Activated T-cell treated with anti-CD3 and anti-CD28 coated beads, Interleukin-2, amount 50 U/mL, for 24 hours (primary cell): Measurements from ENCODE around the gene WT1.

Experiments used
- DNase-seq: peaks from one replicate; pipeline ENCODE4 v3.0.0-alpha.2; 2020
- H3K27ac Mint-ChIP-seq: 2 replicates; pipeline ENCODE4 v1.8.0; 2020; ENCODE audit warnings: mild to moderate bottlenecking, mixed read lengths
- H3K27me3 Mint-ChIP-seq: 2 replicates; pipeline ENCODE4 v1.8.0; 2020; ENCODE audit warnings: mixed read lengths
- H3K36me3 Mint-ChIP-seq: 2 replicates; pipeline ENCODE4 v1.8.0; 2020; ENCODE audit warnings: low read depth, mixed read lengths
- H3K4me1 Mint-ChIP-seq: 2 replicates; pipeline ENCODE4 v1.8.0; 2020; ENCODE audit warnings: low read depth, mixed read lengths
- H3K4me3 Mint-ChIP-seq: 2 replicates; pipeline ENCODE4 v1.8.0; 2020; ENCODE audit warnings: mild to moderate bottlenecking, moderate library complexity, mixed read lengths
- H3K9me3 Mint-ChIP-seq: 2 replicates; pipeline ENCODE4 v1.8.0; 2020; ENCODE audit warnings: mixed read lengths

WT1 gene

GRCh38 chr11:32420937-32421901, 14.1 kb downstream of the WT1 start:
- no peak overlapping the region for H3K4me3 Mint-ChIP-seq
- peaks cover 42% of the 10 kb centered on the region for H3K27me3 Mint-ChIP-seq
- no peak for DNase-seq
- peaks cover 13% of the 10 kb centered on the region for H3K4me1 Mint-ChIP-seq
- no peaks in the 10 kb centered on the region for H3K9me3 Mint-ChIP-seq
- H3K36me3 Mint-ChIP-seq: no peaks in the 10 kb centered on the region
- H3K27ac Mint-ChIP-seq: no peak overlapping the region

GRCh38 chr11:32420139-32420538, 15.2 kb downstream of the WT1 start:
- Mint-ChIP-seq H3K4me1 (peaks cover 13% of the 10 kb centered on the region), H3K9me3 (no peaks in the 10 kb centered on the region), H3K27ac (no peak overlapping the region), H3K36me3 (no peaks in the 10 kb centered on the region), H3K27me3 (peaks cover 34% of the 10 kb centered on the region), H3K4me3 (no peak overlapping the region)
- DNase-seq: no peak

GRCh38 chr11:32418836-32419235, 16.5 kb downstream of the WT1 start:
- Mint-ChIP-seq H3K4me3 (no peak overlapping the region), H3K27ac (no peak overlapping the region), H3K27me3 (peaks cover 22% of the 10 kb centered on the region), H3K4me1 (peaks cover 13% of the 10 kb centered on the region), H3K9me3 (no peaks in the 10 kb centered on the region), H3K36me3 (no peaks in the 10 kb centered on the region)
- no peak for DNase-seq

GRCh38 chr11:32417806-32418205, 17.5 kb downstream of the WT1 start:
- H3K4me1 Mint-ChIP-seq: peaks cover 13% of the 10 kb centered on the region
- no peaks in the 10 kb centered on the region for H3K36me3 Mint-ChIP-seq
- H3K4me3 Mint-ChIP-seq: no peak overlapping the region
- H3K27me3 Mint-ChIP-seq: peaks cover 12% of the 10 kb centered on the region
- no peak overlapping the region for H3K27ac Mint-ChIP-seq
- DNase-seq: no peak
- no peaks in the 10 kb centered on the region for H3K9me3 Mint-ChIP-seq

GRCh38 chr11:32416301-32416700, 19.0 kb downstream of the WT1 start:
- peaks cover 7% of the 10 kb centered on the region for H3K4me1 Mint-ChIP-seq
- H3K27ac Mint-ChIP-seq: no peak overlapping the region
- H3K4me3 Mint-ChIP-seq: no peak overlapping the region
- peaks cover 3% of the 10 kb centered on the region for H3K27me3 Mint-ChIP-seq
- no peaks in the 10 kb centered on the region for H3K9me3 Mint-ChIP-seq
- DNase-seq: no peak
- no peaks in the 10 kb centered on the region for H3K36me3 Mint-ChIP-seq

GRCh38 chr11:32414925-32415324, 20.4 kb downstream of the WT1 start:
- peaks cover 6% of the 10 kb centered on the region for H3K27me3 Mint-ChIP-seq
- no peak overlapping the region for H3K27ac Mint-ChIP-seq
- H3K36me3 Mint-ChIP-seq: no peaks in the 10 kb centered on the region
- no peak overlapping the region for H3K4me3 Mint-ChIP-seq
- no peak for DNase-seq
- no peaks in the 10 kb centered on the region for H3K9me3 Mint-ChIP-seq
- H3K4me1 Mint-ChIP-seq: no peaks in the 10 kb centered on the region

- Mint-ChIP-seq H3K36me3 (no peaks in the 10 kb centered on the region), H3K27me3 (peaks cover 12% of the 10 kb centered on the region), H3K4me1 (no peaks in the 10 kb centered on the region), H3K9me3 (no peaks in the 10 kb centered on the region), H3K27ac (no peak overlapping the region), H3K4me3 (no peak overlapping the region)
- DNase-seq: no peak
Observed at GRCh38 chr11:32411942-32412615, 23.3 kb downstream of the WT1 start.

GRCh38 chr11:32405592-32405991, 29.7 kb downstream of the WT1 start:
- Mint-ChIP-seq H3K4me1 (no peaks in the 10 kb centered on the region), H3K27me3 (peaks cover 22% of the 10 kb centered on the region), H3K36me3 (no peaks in the 10 kb centered on the region)

GRCh38 chr11:32402836-32403235, 32.5 kb downstream of the WT1 start:
- H3K36me3 Mint-ChIP-seq: no peaks in the 10 kb centered on the region
- no peak overlapping the region for H3K4me3 Mint-ChIP-seq
- DNase-seq: no peak
- no peak overlapping the region for H3K27ac Mint-ChIP-seq
- H3K4me1 Mint-ChIP-seq: no peaks in the 10 kb centered on the region
- H3K27me3 Mint-ChIP-seq: peaks cover 30% of the 10 kb centered on the region
- no peaks in the 10 kb centered on the region for H3K9me3 Mint-ChIP-seq

More at GRCh38 chr11:32405592-32405991, 29.7 kb downstream of the WT1 start:
- H3K4me3 Mint-ChIP-seq: no peak overlapping the region
- H3K27ac Mint-ChIP-seq: no peak overlapping the region
- no peaks in the 10 kb centered on the region for H3K9me3 Mint-ChIP-seq
- no peak for DNase-seq

GRCh38 chr11:32400670-32401369, 34.5 kb downstream of the WT1 start:
- no peaks in the 10 kb centered on the region for H3K36me3 Mint-ChIP-seq
- no peaks in the 10 kb centered on the region for H3K9me3 Mint-ChIP-seq

GRCh38 chr11:32400196-32400595, 35.1 kb downstream of the WT1 start:
- Mint-ChIP-seq H3K4me3 (no peak overlapping the region), H3K9me3 (no peaks in the 10 kb centered on the region), H3K27ac (no peak overlapping the region), H3K4me1 (no peaks in the 10 kb centered on the region), H3K36me3 (no peaks in the 10 kb centered on the region), H3K27me3 (peaks cover 29% of the 10 kb centered on the region)
- DNase-seq: no peak

More at GRCh38 chr11:32400670-32401369, 34.5 kb downstream of the WT1 start:
- Mint-ChIP-seq H3K27me3 (peaks cover 29% of the 10 kb centered on the region), H3K27ac (no peak overlapping the region), H3K4me3 (no peak overlapping the region), H3K4me1 (no peaks in the 10 kb centered on the region)
- DNase-seq: no peak

GRCh38 chr11:32396991-32397390, 38.3 kb downstream of the WT1 start:
- no peaks in the 10 kb centered on the region for H3K9me3 Mint-ChIP-seq
- H3K27me3 Mint-ChIP-seq: peaks cover 15% of the 10 kb centered on the region
- H3K27ac Mint-ChIP-seq: no peak overlapping the region
- H3K36me3 Mint-ChIP-seq: no peaks in the 10 kb centered on the region
- no peak for DNase-seq
- H3K4me1 Mint-ChIP-seq: no peaks in the 10 kb centered on the region
- no peak overlapping the region for H3K4me3 Mint-ChIP-seq

GRCh38 chr11:32396331-32396730, 39.0 kb downstream of the WT1 start:
- no peaks in the 10 kb centered on the region for H3K36me3 Mint-ChIP-seq
- H3K4me3 Mint-ChIP-seq: no peak overlapping the region
- H3K9me3 Mint-ChIP-seq: no peaks in the 10 kb centered on the region
- H3K27ac Mint-ChIP-seq: no peak overlapping the region
- no peak for DNase-seq
- no peaks in the 10 kb centered on the region for H3K4me1 Mint-ChIP-seq
- peaks cover 15% of the 10 kb centered on the region for H3K27me3 Mint-ChIP-seq

GRCh38 chr11:32395127-32395526, 40.2 kb downstream of the WT1 start:
- no peaks in the 10 kb centered on the region for H3K36me3 Mint-ChIP-seq
- no peaks in the 10 kb centered on the region for H3K9me3 Mint-ChIP-seq
- H3K4me1 Mint-ChIP-seq: no peaks in the 10 kb centered on the region
- no peak overlapping the region for H3K4me3 Mint-ChIP-seq
- no peak for DNase-seq
- H3K27me3 Mint-ChIP-seq: peaks cover 14% of the 10 kb centered on the region
- H3K27ac Mint-ChIP-seq: no peak overlapping the region
